Esophagus squamous epithelium (tissue), 4 donors: ENCODE data around the gene PLCB4.

Source experiments
- CTCF ChIP-seq, 6 experiments: fragments of 450-650 bp in 4 of 6; fragments of 200-600 bp in 2 of 6; sonication (generic) in 2 of 6; IDR thresholded peaks; one replicate each; pipeline ENCODE4 v1.5.1; 2016 to 2019; ENCODE audit warnings: antibody characterized with exemption in 6 of 6, mild to moderate bottlenecking in 4 of 6, moderate library complexity in 4 of 6
- POLR2A ChIP-seq, 4 donors: fragments of 450-650 bp; IDR thresholded peaks; one replicate each; pipeline ENCODE4 v1.6.1; 2017; ENCODE audit warnings: antibody characterized with exemption in 4 of 4, mild to moderate bottlenecking in 4 of 4, moderate library complexity in 3 of 4

GRCh38 chr20:9374480-9374879 is 305.6 kb downstream of the PLCB4 start:
- TF ChIP-seq CTCF (IDR thresholded peaks at IDR 0.05): no peak
- no peak for TF ChIP-seq POLR2A (IDR thresholded peaks at IDR 0.05)
